Stimulated activated CD8-positive, alpha-beta memory T cell treated with anti-CD3 and anti-CD28 coated beads, Interleukin-15, amount 100 ng/mL, for 24 hours (primary cell): ENCODE results near the gene UNC93A.
"Not testable (repeated sequence)": the region's sequence is repeated elsewhere in the genome, so short reads cannot be mapped to it uniquely, and the experiment has no call there.

ENCODE experiments used
- DNase-seq: peaks from one replicate; pipeline ENCODE4 v3.0.0-alpha.2; 2020; ENCODE audit warnings: low read depth

UNC93A gene

GRCh38 chr6:167270499-167271311 is 20.4 kb upstream of the UNC93A start:
- no peak for DNase-seq

- no peak for DNase-seq
Measured at GRCh38 chr6:167272151-167272550, 19.0 kb upstream of the UNC93A start.

- DNase-seq, result no peak
Measured at GRCh38 chr6:167272696-167273379, 18.3 kb upstream of the UNC93A start.

GRCh38 chr6:167274270-167274669 is 16.8 kb upstream of the UNC93A start:
- no peak for DNase-seq

GRCh38 chr6:167275001-167275400 is 16.1 kb upstream of the UNC93A start:
- no peak for DNase-seq

GRCh38 chr6:167275436-167275835 is 15.7 kb upstream of the UNC93A start:
- no peak for DNase-seq

- DNase-seq, result no peak
Measured at GRCh38 chr6:167276772-167277533, 14.2 kb upstream of the UNC93A start.

GRCh38 chr6:167278173-167278940 is 12.8 kb upstream of the UNC93A start:
- DNase-seq, result not testable (repeated sequence)

GRCh38 chr6:167279766-167280446 is 11.2 kb upstream of the UNC93A start:
- no peak for DNase-seq

GRCh38 chr6:167280466-167280865 is 10.6 kb upstream of the UNC93A start:
- DNase-seq, result not testable (repeated sequence)

- DNase-seq, result no peak
Measured at GRCh38 chr6:167282165-167282564, 8.9 kb upstream of the UNC93A start.

GRCh38 chr6:167284565-167284964 is 6.5 kb upstream of the UNC93A start:
- not testable (repeated sequence) for DNase-seq

GRCh38 chr6:167285077-167285770 is 5.9 kb upstream of the UNC93A start:
- DNase-seq, result no peak

GRCh38 chr6:167287513-167288048 is 3.5 kb upstream of the UNC93A start:
- no peak for DNase-seq

- not testable (repeated sequence) for DNase-seq
Measured at GRCh38 chr6:167288591-167289225, 2.4 kb upstream of the UNC93A start.

GRCh38 chr6:167289291-167289690 is 1.8 kb upstream of the UNC93A start:
- not testable (repeated sequence) for DNase-seq

- DNase-seq, result no peak
Measured at GRCh38 chr6:167291623-167292300, 647 bp downstream of the UNC93A start.

- no peak for DNase-seq
Measured at GRCh38 chr6:167292301-167293087, 1.4 kb downstream of the UNC93A start.
